OCI-LY1 (cell line): ENCODE measurements around the gene SMPD1.

Experiments used
- H2AFZ ChIP-seq: fragments of 200-600 bp; sonication (generic), shearing (Covaris generic); 2 replicates; pipeline ENCODE4 v1.6.0; 2014; ENCODE audit warnings: antibody characterized with exemption, mild to moderate bottlenecking, low read length
- H3F3A ChIP-seq: fragments of 200-600 bp; sonication (generic), shearing (Covaris generic); 2 replicates; pipeline ENCODE4 v1.6.0; 2014; ENCODE audit warnings: mild to moderate bottlenecking, antibody characterized with exemption, low read length, moderate library complexity; ENCODE audit not compliant: insufficient read depth
- H3K27ac ChIP-seq: fragments of 200-600 bp; sonication (generic); 2 replicates; pipeline ENCODE4 v1.5.1; 2014; ENCODE audit warnings: low read length, mixed run types, mild to moderate bottlenecking, low read depth; ENCODE audit not compliant: poor library complexity, severe bottlenecking
- H3K27me3 ChIP-seq: fragments of 200-600 bp; sonication (generic); 2 replicates; pipeline ENCODE4 v1.6.0; 2014; ENCODE audit warnings: antibody characterized with exemption, mild to moderate bottlenecking, low read length, moderate library complexity; ENCODE audit not compliant: insufficient read depth
- H3K36me3 ChIP-seq: fragments of 200-600 bp; sonication (generic); 2 replicates; pipeline ENCODE4 v1.6.1; 2014; ENCODE audit warnings: mild to moderate bottlenecking, antibody characterized with exemption, low read length, moderate library complexity, mixed read lengths; ENCODE audit not compliant: insufficient read depth
- H3K4me1 ChIP-seq: fragments of 200-600 bp; sonication (generic); 2 replicates; pipeline ENCODE4 v1.5.1; 2014; ENCODE audit warnings: mild to moderate bottlenecking, low read length, moderate library complexity; ENCODE audit not compliant: insufficient read depth, severe bottlenecking
- H3K4me2 ChIP-seq: fragments of 200-600 bp; sonication (generic), shearing (Covaris generic); 2 replicates; pipeline ENCODE4 v1.6.1; 2014; ENCODE audit warnings: low read length
- H3K4me3 ChIP-seq: fragments of 200-600 bp; sonication (generic); 2 replicates; pipeline ENCODE4 v1.5.1; 2014; ENCODE audit warnings: low read length, low read depth, mild to moderate bottlenecking, mixed read lengths; ENCODE audit not compliant: poor library complexity, severe bottlenecking
- H3K79me2 ChIP-seq: fragments of 200-600 bp; shearing (Covaris generic); 2 replicates; pipeline ENCODE4 v1.6.1; 2016; ENCODE audit warnings: mixed run types, low read length, mixed read lengths; ENCODE audit not compliant: insufficient read depth
- H3K9ac ChIP-seq: fragments of 200-600 bp; sonication (generic), shearing (Covaris generic); 2 replicates; pipeline ENCODE4 v1.6.1; 2014; ENCODE audit warnings: mild to moderate bottlenecking, low read length, mixed read lengths
- H3K9me2 ChIP-seq: fragments of 200-600 bp; sonication (generic), shearing (Covaris generic); 2 replicates; pipeline ENCODE4 v1.6.1; 2014; ENCODE audit warnings: low read depth, mild to moderate bottlenecking, low read length, mixed read lengths
- H3K9me3 ChIP-seq: fragments of 200-600 bp; shearing (Covaris generic); 2 replicates; pipeline ENCODE4 v1.6.1; 2014; ENCODE audit warnings: low read length, mixed read lengths
- H4K20me1 ChIP-seq: fragments of 200-600 bp; sonication (generic), shearing (Covaris generic); 2 replicates; pipeline ENCODE4 v1.6.0; 2016; ENCODE audit warnings: mild to moderate bottlenecking, low read length; ENCODE audit not compliant: insufficient read depth
- EZH2 ChIP-seq: fragments of 200-600 bp; sonication (generic), shearing (Covaris generic); IDR thresholded peaks from 2 replicates; pipeline ENCODE4 v1.8.0; 2017; ENCODE audit warnings: borderline replicate concordance, mixed run types, mild to moderate bottlenecking, antibody characterized with exemption, low read length, moderate library complexity, mixed read lengths
- TF ChIP-seq, protein P1 (sequence below): fragments of 200-600 bp; sonication (generic), shearing (Covaris generic); IDR thresholded peaks from 2 replicates; pipeline ENCODE4 v1.5.1; 2017; ENCODE audit warnings: mild to moderate bottlenecking, antibody characterized with exemption, low read length, moderate library complexity, mixed read lengths

SMPD1 gene

GRCh38 chr11:6404342-6405051 is 14.2 kb downstream of the SMPD1 start:
- no peak overlapping the region for H3K9ac ChIP-seq
- TF ChIP-seq, protein P1, sequence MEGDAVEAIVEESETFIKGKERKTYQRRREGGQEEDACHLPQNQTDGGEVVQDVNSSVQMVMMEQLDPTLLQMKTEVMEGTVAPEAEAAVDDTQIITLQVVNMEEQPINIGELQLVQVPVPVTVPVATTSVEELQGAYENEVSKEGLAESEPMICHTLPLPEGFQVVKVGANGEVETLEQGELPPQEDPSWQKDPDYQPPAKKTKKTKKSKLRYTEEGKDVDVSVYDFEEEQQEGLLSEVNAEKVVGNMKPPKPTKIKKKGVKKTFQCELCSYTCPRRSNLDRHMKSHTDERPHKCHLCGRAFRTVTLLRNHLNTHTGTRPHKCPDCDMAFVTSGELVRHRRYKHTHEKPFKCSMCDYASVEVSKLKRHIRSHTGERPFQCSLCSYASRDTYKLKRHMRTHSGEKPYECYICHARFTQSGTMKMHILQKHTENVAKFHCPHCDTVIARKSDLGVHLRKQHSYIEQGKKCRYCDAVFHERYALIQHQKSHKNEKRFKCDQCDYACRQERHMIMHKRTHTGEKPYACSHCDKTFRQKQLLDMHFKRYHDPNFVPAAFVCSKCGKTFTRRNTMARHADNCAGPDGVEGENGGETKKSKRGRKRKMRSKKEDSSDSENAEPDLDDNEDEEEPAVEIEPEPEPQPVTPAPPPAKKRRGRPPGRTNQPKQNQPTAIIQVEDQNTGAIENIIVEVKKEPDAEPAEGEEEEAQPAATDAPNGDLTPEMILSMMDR = no peak
- no peak for TF ChIP-seq EZH2

GRCh38 chr11:6405052-6405667 is 14.9 kb downstream of the SMPD1 start:
- TF ChIP-seq, protein P1 = no peak
- TF ChIP-seq EZH2 = no peak
- H3K79me2 ChIP-seq = no peaks in the 10 kb centered on the region
- no peaks in the 10 kb centered on the region for H3K9me3 ChIP-seq
- peaks cover 25% of the 10 kb centered on the region for H3K4me1 ChIP-seq
- no peak overlapping the region for H3K27ac ChIP-seq
- no peak overlapping the region for H3K4me3 ChIP-seq
- H4K20me1 ChIP-seq = no peaks in the 10 kb centered on the region
- H3K9ac ChIP-seq = no peak overlapping the region
- H3K4me2 ChIP-seq = no peak overlapping the region
- H3K27me3 ChIP-seq = no peaks in the 10 kb centered on the region
- H3K36me3 ChIP-seq = no peaks in the 10 kb centered on the region
- no peaks in the 10 kb centered on the region for H3F3A ChIP-seq
- H2AFZ ChIP-seq = no peak overlapping the region
- H3K9me2 ChIP-seq = no peaks in the 10 kb centered on the region

More at GRCh38 chr11:6404342-6405051, 14.2 kb downstream of the SMPD1 start:
- no peaks in the 10 kb centered on the region for H3K9me2 ChIP-seq
- no peak overlapping the region for H3K27ac ChIP-seq
- no peaks in the 10 kb centered on the region for H4K20me1 ChIP-seq
- H3K4me3 ChIP-seq = no peak overlapping the region
- no peak overlapping the region for H2AFZ ChIP-seq
- no peak overlapping the region for H3K4me2 ChIP-seq
- H3F3A ChIP-seq = no peaks in the 10 kb centered on the region
- H3K79me2 ChIP-seq = no peaks in the 10 kb centered on the region
- no peaks in the 10 kb centered on the region for H3K27me3 ChIP-seq
- no peaks in the 10 kb centered on the region for H3K36me3 ChIP-seq
- peaks cover 25% of the 10 kb centered on the region for H3K4me1 ChIP-seq
- no peaks in the 10 kb centered on the region for H3K9me3 ChIP-seq

DNA sequence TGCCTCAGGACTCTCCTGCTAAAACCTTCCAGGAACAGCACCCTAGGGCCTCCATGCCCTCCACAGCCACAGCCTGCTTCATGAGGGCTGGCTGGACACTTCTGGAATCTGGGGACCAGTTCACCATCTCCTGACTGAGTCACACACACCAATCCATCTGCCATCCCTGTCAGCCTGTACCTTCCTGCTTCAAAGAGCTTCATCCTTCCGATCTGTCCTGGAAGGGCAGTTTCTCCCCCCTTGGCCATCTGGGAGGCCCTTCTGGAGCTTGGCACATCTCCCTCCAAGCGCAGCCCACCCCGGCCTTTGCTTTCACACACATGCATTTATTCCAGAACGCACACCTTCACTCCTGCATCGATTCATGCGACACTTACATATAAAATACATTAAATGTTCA is 15.6 kb downstream of the SMPD1 start:
- no peaks in the 10 kb centered on the region for H3K27me3 ChIP-seq
- no peaks in the 10 kb centered on the region for H3K79me2 ChIP-seq
- TF ChIP-seq EZH2 = no peak
- TF ChIP-seq, protein P1 = no peak
- H3F3A ChIP-seq = no peaks in the 10 kb centered on the region
- no peaks in the 10 kb centered on the region for H4K20me1 ChIP-seq
- H3K36me3 ChIP-seq = no peaks in the 10 kb centered on the region
- H3K9me2 ChIP-seq = no peaks in the 10 kb centered on the region
- peaks cover 25% of the 10 kb centered on the region for H3K4me1 ChIP-seq
- no peak overlapping the region for H2AFZ ChIP-seq
- H3K9me3 ChIP-seq = no peaks in the 10 kb centered on the region
- H3K27ac ChIP-seq = no peak overlapping the region
- no peak overlapping the region for H3K9ac ChIP-seq
- H3K4me2 ChIP-seq = no peak overlapping the region
- no peak overlapping the region for H3K4me3 ChIP-seq
